RWPE1 (cell line): ENCODE results near the gene SLC13A3.

Experiments used
- CTCF ChIA-PET: fragments of 350-600 bp; sonication (Branson Sonifier 250); formaldehyde crosslinking; extraction: SDS; loops from one replicate; lab custom pipeline; 2021; lab: Yijun Ruan, JAX
- POLR2A ChIA-PET: fragments of 400-600 bp; formaldehyde crosslinking; extraction: SDS; loops from one replicate; lab custom pipeline; 2020; ENCODE audit warnings: antibody characterized with exemption; ENCODE audit not compliant: low non-redundant PET; lab: Yijun Ruan, JAX
- DNase-seq: peaks from one replicate; pipeline ENCODE4 v3.0.0; 2012; ENCODE audit warnings: low spot score
- H3K27ac ChIP-seq: fragments of 450-650 bp; 2 replicates; pipeline ENCODE4 v1.5.1; 2017
- TF ChIP-seq, protein P1 (sequence below): fragments of 450-650 bp; conservative IDR thresholded peaks from 2 replicates; pipeline ENCODE4 v1.5.1; 2017; ENCODE audit warnings: low read depth, mild to moderate bottlenecking

SLC13A3 gene

GRCh38 chr20:46602429-46602828, 48.8 kb downstream of the SLC13A3 start:
- CTCF ChIA-PET: no interaction called here
- POLR2A ChIA-PET: no interaction called here
- H3K27ac ChIP-seq: no peak overlapping the region
- DNase-seq: no peak
- TF ChIP-seq, protein P1, sequence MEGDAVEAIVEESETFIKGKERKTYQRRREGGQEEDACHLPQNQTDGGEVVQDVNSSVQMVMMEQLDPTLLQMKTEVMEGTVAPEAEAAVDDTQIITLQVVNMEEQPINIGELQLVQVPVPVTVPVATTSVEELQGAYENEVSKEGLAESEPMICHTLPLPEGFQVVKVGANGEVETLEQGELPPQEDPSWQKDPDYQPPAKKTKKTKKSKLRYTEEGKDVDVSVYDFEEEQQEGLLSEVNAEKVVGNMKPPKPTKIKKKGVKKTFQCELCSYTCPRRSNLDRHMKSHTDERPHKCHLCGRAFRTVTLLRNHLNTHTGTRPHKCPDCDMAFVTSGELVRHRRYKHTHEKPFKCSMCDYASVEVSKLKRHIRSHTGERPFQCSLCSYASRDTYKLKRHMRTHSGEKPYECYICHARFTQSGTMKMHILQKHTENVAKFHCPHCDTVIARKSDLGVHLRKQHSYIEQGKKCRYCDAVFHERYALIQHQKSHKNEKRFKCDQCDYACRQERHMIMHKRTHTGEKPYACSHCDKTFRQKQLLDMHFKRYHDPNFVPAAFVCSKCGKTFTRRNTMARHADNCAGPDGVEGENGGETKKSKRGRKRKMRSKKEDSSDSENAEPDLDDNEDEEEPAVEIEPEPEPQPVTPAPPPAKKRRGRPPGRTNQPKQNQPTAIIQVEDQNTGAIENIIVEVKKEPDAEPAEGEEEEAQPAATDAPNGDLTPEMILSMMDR: no peak

GRCh38 chr20:46601603-46602122, 49.6 kb downstream of the SLC13A3 start:
- no peak for DNase-seq
- TF ChIP-seq, protein P1: no peak
- no peak overlapping the region for H3K27ac ChIP-seq
- ChIA-PET CTCF (no interaction called here), POLR2A (no interaction called here)

GRCh38 chr20:46600286-46600752, 50.9 kb downstream of the SLC13A3 start:
- TF ChIP-seq, protein P1: no peak
- CTCF ChIA-PET: no interaction called here
- DNase-seq: no peak
- POLR2A ChIA-PET: no interaction called here
- no peak overlapping the region for H3K27ac ChIP-seq

DNA sequence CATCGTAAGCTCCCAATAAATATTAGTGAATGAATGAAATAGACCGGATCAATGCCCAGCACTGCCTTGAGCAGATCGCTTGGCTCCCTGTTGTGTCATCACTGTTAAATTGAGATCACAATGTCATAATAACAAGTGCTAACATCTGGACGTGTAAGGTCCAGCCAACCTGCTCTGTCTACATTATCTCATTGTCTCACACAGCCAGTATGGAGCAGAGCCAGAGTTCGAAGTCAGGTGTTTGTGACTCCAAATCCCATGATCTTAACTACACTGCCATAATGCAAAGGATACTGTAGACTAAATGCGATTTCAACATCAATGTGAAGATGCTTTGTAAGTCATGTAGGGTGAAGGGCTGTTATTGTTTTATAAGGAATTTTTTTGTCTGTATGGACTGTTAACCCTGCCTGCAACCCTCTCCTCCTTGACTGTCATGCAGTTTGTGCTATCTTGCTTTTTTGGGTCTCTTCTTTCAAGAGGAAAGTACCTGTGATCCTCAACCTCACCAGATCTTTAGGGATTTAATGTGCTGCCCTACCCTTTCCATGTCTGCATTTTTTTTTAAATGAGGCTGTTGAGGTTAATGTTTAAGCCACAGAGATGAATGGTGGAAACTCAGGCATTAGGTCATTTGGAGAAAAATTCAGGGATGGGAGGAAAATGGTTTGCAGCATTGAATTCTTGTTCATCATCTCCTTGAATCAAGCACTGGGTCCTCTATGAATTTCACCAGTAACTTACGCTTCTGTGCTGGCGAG, 51.9 kb downstream of the SLC13A3 start:
- TF ChIP-seq, protein P1: no peak
- ChIA-PET CTCF (interaction anchor here (0.6 kb wide), 1 partner anchor 10 kb away, joined by 3 read pairs; no protein-coding TSS in a partner anchor), POLR2A (no interaction called here)

DNA sequence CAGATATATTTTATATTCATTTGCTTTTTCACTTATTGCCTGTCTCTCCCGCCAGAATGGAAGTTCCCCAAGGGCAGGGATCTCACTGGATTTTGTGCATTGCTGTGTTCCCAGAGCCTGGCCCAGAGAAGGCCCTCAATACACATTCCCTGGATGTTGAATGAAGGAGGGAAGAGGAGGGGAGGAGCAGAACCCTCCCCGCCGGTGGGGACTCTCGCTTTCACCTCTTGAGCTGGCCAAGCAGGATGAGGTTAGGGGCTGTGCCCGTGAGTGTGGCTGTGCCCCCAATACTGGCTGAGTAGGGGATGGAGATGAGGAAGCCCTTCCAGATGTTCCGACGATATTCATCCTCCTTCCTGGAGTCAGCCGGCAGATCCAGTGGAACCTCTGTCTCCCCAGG, 55.3 kb downstream of the SLC13A3 start:
- ChIA-PET POLR2A (no interaction called here), CTCF (interaction anchor here (1.1 kb wide), 1 partner anchor 13 kb away, joined by 4 read pairs; no protein-coding TSS in a partner anchor)
- no peak overlapping the region for H3K27ac ChIP-seq
- DNase-seq: no peak
- TF ChIP-seq, protein P1: no peak

More for the DNA sequence above, 51.9 kb downstream of the SLC13A3 start:
- H3K27ac ChIP-seq: no peak overlapping the region
- no peak for DNase-seq

DNA sequence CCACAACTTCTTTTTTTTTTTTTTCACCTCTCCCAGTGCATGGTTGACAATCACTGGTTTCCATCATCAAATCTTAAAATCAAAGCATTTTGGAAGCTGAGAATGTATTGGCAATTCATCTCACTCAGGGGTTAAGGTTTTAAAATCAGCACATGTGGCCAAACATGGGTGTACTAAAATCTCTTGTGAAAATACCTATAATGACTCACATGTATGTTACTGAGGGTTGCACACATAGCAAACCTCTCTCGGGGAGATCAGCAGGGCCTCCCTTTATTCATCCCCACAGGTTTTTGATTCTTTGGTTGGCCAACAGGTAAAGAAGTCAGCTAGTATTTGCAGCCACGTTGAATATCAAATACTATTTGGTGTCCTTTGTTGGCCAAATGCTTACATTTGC, 56.5 kb downstream of the SLC13A3 start:
- POLR2A ChIA-PET: no interaction called here
- H3K27ac ChIP-seq: no peak overlapping the region
- CTCF ChIA-PET: interaction anchor here (0.6 to 1.1 kb wide), 3 partner anchors 10 to 203 kb away, joined by 3 to 5 read pairs (median 4); no protein-coding TSS in a partner anchor
- no peak for DNase-seq
- TF ChIP-seq, protein P1: no peak
